Mesothelial cell of epicardium (in vitro differentiated cells): ENCODE measurements around the gene MS4A13. TPM values are rescaled to one million over a fixed set of nuclear protein-coding genes. Genes with fewer than 3 reads are reported as not detected.
"Not testable (repeated sequence)": the region's sequence is repeated elsewhere in the genome, so short reads cannot be mapped to it uniquely, and the experiment has no call there.

Experiments
- DNase-seq, 2 experiments: peaks; one replicate each; pipeline ENCODE4 v3.0.0; 2021; ENCODE audit warnings: low spot score in 2 of 2; ENCODE audit not compliant: unreplicated experiment in 2 of 2
- H3K27ac Mint-ChIP-seq: 2 replicates; pipeline ENCODE4 v1.8.0; 2021; ENCODE audit warnings: mixed read lengths
- H3K27me3 Mint-ChIP-seq: 2 replicates; pipeline ENCODE4 v1.8.0; 2021; ENCODE audit warnings: low read depth, mixed read lengths
- H3K36me3 Mint-ChIP-seq: 2 replicates; pipeline ENCODE4 v1.8.0; 2021; ENCODE audit warnings: mixed read lengths
- H3K4me1 Mint-ChIP-seq: 2 replicates; pipeline ENCODE4 v1.8.0; 2021; ENCODE audit warnings: mixed read lengths
- H3K4me3 Mint-ChIP-seq: 2 replicates; pipeline ENCODE4 v1.8.0; 2021; ENCODE audit warnings: mild to moderate bottlenecking, moderate library complexity, mixed read lengths
- H3K9me3 Mint-ChIP-seq: 2 replicates; pipeline ENCODE4 v1.8.0; 2021; ENCODE audit warnings: mixed read lengths
- CTCF ChIP-seq: fragments of 200-600 bp; sonication (generic); IDR thresholded peaks from one replicate; pipeline ENCODE4 v1.5.0; 2021; ENCODE audit warnings: antibody characterized with exemption; ENCODE audit not compliant: unreplicated experiment
- total RNA-seq: library from RNA; stranded (reverse); gene quantifications from 3 replicates; pipeline ENCODE4 v1.2.1, GENCODE V29; 2021

Gene MS4A13
- total RNA-seq, 1 donor from 2014 or later, result not detected

DNA sequence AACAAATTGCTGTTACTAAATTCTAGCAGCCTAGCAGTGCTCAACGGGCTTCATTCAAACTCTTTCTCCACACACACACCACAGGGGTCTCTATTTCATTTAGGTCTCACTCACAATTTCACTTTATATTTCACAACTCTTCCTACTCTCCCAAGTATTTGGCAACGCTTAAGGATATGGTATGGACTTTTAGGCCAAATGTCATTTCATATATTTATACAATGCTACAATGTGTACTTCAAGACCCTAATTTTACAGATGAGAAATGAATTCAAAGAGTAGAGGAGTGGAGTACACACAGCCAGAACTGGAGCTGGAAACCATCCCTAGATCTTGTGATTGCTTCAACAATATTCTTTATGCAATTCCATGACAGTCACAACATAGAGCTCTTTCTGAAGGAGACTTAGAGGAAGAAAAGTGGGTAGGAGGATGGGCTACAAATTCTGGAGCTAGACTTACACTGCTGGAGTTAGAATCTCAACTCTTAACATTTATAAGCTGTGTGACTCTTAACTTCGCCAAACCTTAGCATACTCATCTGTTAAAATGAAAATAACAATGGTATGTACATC is 2.5 kb upstream of the MS4A13 start:
- Mint-ChIP-seq H3K9me3 (no peaks in the 10 kb centered on the region), H3K27me3 (no peaks in the 10 kb centered on the region), H3K4me1 (peaks cover 16% of the 10 kb centered on the region), H3K4me3 (no peak overlapping the region), H3K27ac (no peak overlapping the region), H3K36me3 (no peaks in the 10 kb centered on the region)
- DNase-seq, result no peak
- TF ChIP-seq CTCF, result no peak

DNA sequence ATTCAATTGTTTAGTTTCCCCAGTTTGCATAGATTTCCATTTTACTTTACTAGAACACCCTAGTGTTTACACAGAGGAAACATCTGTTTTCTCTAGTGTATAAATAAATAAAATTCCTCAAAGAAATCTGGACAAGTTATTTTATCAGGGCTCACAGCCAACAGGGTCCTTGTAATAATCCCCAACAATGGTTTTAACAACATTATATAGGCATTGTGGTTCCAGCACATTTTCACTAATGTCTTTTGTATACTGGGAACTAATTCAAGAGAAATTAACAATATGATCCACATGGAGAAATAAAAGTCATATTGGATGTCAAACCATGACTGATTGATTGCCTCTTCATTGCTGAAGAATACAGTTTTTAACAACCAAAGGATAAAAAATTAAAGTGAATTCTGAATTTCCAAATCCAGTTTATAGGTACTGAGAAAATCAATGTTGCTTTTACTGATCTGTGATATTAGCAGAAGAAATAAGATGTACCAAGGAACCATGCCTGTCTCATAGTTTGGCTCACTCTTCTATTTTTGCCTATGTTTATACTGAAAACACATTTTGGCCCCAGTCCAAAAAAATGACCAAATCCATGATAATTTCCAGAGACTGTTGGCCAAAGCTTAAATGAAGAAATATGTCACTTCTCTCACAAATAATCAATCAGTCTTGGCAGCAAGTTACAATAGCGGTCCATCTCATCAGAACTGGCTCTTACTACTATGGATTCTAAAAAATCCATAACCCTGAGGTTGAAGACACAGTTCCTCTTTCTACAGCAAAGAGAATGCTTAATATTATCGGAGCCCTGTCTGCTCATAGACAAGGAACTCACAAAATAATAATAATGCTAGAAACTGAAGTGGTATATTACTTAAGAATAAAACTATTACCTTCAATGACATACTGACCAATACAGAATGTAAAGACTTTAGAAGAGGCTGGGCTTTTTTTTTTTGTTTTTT is 1.4 kb upstream of the MS4A13 start:
- Mint-ChIP-seq H3K36me3 (no peaks in the 10 kb centered on the region), H3K4me1 (peaks cover 16% of the 10 kb centered on the region), H3K27ac (peak overlapping the region; percentile 22), H3K4me3 (no peak overlapping the region), H3K27me3 (peaks cover 4% of the 10 kb centered on the region), H3K9me3 (no peaks in the 10 kb centered on the region)
- no peak for DNase-seq
- no peak for TF ChIP-seq CTCF

DNA sequence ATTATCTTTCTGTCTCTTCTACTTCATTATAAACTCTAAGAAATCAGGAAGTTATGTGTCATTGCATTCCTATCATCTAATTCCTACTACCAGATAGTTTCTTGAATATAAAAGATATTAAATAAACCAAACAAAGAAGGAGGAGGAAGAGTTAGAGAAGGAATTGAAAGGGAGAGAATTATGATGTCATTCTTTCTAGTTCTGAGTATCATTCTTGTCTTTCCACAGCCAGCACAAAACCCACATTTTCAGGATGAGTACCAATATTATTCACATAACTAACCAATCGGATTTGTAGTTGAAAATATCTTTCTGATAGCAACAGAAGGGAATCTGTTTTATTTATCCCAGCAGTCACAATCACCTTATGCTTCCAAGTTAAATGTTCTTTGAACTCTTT is 13.3 kb downstream of the MS4A13 start:
- no peak for TF ChIP-seq CTCF
- Mint-ChIP-seq H3K4me1 (no peaks in the 10 kb centered on the region), H3K4me3 (no peak overlapping the region), H3K36me3 (no peaks in the 10 kb centered on the region), H3K27ac (no peak overlapping the region), H3K9me3 (peaks cover 18% of the 10 kb centered on the region), H3K27me3 (no peaks in the 10 kb centered on the region)
- no peak for DNase-seq

- H3K4me3 Mint-ChIP-seq, result no peak overlapping the region
- TF ChIP-seq CTCF, result no peak
- DNase-seq, result no peak
- H3K9me3 Mint-ChIP-seq, result peaks cover 18% of the 10 kb centered on the region
- H3K4me1 Mint-ChIP-seq, result no peaks in the 10 kb centered on the region
- no peaks in the 10 kb centered on the region for H3K27me3 Mint-ChIP-seq
- H3K36me3 Mint-ChIP-seq, result no peaks in the 10 kb centered on the region
- H3K27ac Mint-ChIP-seq, result no peak overlapping the region
Observed at GRCh38 chr11:60528934-60529333, 13.7 kb downstream of the MS4A13 start.

GRCh38 chr11:60530454-60531100 is 15.4 kb downstream of the MS4A13 start:
- H3K9me3 Mint-ChIP-seq, result peaks cover 18% of the 10 kb centered on the region
- no peak overlapping the region for H3K27ac Mint-ChIP-seq
- DNase-seq, result no peak
- no peaks in the 10 kb centered on the region for H3K36me3 Mint-ChIP-seq
- H3K27me3 Mint-ChIP-seq, result no peaks in the 10 kb centered on the region
- H3K4me1 Mint-ChIP-seq, result no peaks in the 10 kb centered on the region
- no peak overlapping the region for H3K4me3 Mint-ChIP-seq
- no peak for TF ChIP-seq CTCF

GRCh38 chr11:60532383-60532782 is 17.2 kb downstream of the MS4A13 start:
- not testable (repeated sequence) for H3K27ac Mint-ChIP-seq, H3K4me3 Mint-ChIP-seq, H3K36me3 Mint-ChIP-seq, H3K4me1 Mint-ChIP-seq, DNase-seq, H3K27me3 Mint-ChIP-seq
- peaks cover 18% of the 10 kb centered on the region for H3K9me3 Mint-ChIP-seq

- DNase-seq, H3K4me3 Mint-ChIP-seq, H3K4me1 Mint-ChIP-seq, H3K36me3 Mint-ChIP-seq, H3K27ac Mint-ChIP-seq, H3K9me3 Mint-ChIP-seq, H3K27me3 Mint-ChIP-seq: not testable (repeated sequence)
Observed at GRCh38 chr11:60538627-60539026, 23.4 kb downstream of the MS4A13 start.
